ENCODE data around the gene TAS2R46. TPM values are rescaled to one million over a fixed set of nuclear protein-coding genes. Genes with fewer than 3 reads are reported as not detected.
A peak's percentile ranks its signal among the peaks of the same experiment; 100 is the strongest.

The TAS2R46 gene
- total and polyA plus RNA-seq, 2 of the 13 experiments (the other 11 are each of a cell fraction or from before 2014, with no cell fraction given) = 0.16 to 3.5 TPM

- peak; percentile 66; the same call in 1 of the 2 replicates for TF ChIP-seq MEF2D (CRISPR knock-in tag; IDR thresholded peaks at IDR 0.05)
- TF ChIP-seq ZNF557 (CRISPR knock-in tag; IDR thresholded peaks at IDR 0.05) = no peak
- TF ChIP-seq ZNF850 (CRISPR knock-in tag; conservative IDR thresholded peaks at IDR 0.05) = no peak
- TF ChIP-seq ATF5 (CRISPR knock-in tag; IDR thresholded peaks at IDR 0.05; ENCODE audit: low read depth) = no peak
- 0 out of 2 replicates have a peak, but pooled peaks have one; percentile 28 for TF ChIP-seq ZBTB4 (CRISPR knock-in tag; IDR thresholded peaks at IDR 0.05; ENCODE audit: borderline replicate concordance)
- TF ChIP-seq ZBED4 (CRISPR knock-in tag; IDR thresholded peaks at IDR 0.05; ENCODE audit: borderline replicate concordance) = no peak
- peak; percentile 53; the same call in 1 of the 2 replicates for TF ChIP-seq PATZ1 (CRISPR knock-in tag; IDR thresholded peaks at IDR 0.05)
- peak; percentile 91 for TF ChIP-seq ELF3 (CRISPR knock-in tag; IDR thresholded peaks at IDR 0.05)
- no peak for TF ChIP-seq ZNF468 (CRISPR knock-in tag; IDR thresholded peaks at IDR 0.05)
- TF ChIP-seq DPF2 (CRISPR knock-in tag; IDR thresholded peaks at IDR 0.05; ENCODE audit: borderline replicate concordance, low read depth) = peak; percentile 90
These were observed 46.2 kb downstream of the TAS2R46 start (continued) for GRCh38 chr12:11015775-11016430.

Measured in HepG2 (cell line).